Activated naive CD8-positive, alpha-beta T cell treated with anti-CD3 and anti-CD28 coated beads for 36 hours (primary cell): Measurements from ENCODE around the gene SENP3. TPM values are rescaled to one million over a fixed set of nuclear protein-coding genes. Genes with fewer than 3 reads are reported as not detected.
A peak's percentile ranks its signal among the peaks of the same experiment; 100 is the strongest.

ENCODE experiments used
- DNase-seq: peaks from one replicate; pipeline ENCODE4 v3.0.0; 2021
- H3K27ac Mint-ChIP-seq: one replicate; pipeline ENCODE4 v1.8.0; 2022; ENCODE audit warnings: mild to moderate bottlenecking, moderate library complexity, mixed read lengths
- H3K27me3 Mint-ChIP-seq: one replicate; pipeline ENCODE4 v1.8.0; 2022; ENCODE audit warnings: mild to moderate bottlenecking, mixed read lengths
- H3K36me3 Mint-ChIP-seq: one replicate; pipeline ENCODE4 v1.8.0; 2021; ENCODE audit warnings: mild to moderate bottlenecking, mixed read lengths
- H3K4me1 Mint-ChIP-seq: one replicate; pipeline ENCODE4 v1.8.0; 2021; ENCODE audit warnings: mixed read lengths
- H3K4me3 Mint-ChIP-seq: one replicate; pipeline ENCODE4 v1.8.0; 2022; ENCODE audit warnings: mild to moderate bottlenecking, moderate library complexity, mixed read lengths
- H3K9me3 Mint-ChIP-seq: one replicate; pipeline ENCODE4 v1.8.0; 2022; ENCODE audit warnings: mixed read lengths
- total RNA-seq, 2 experiments: library from RNA; stranded (reverse); gene quantifications; one replicate each; pipeline ENCODE4 v1.2.3, GENCODE V29; 2021

Gene SENP3
- 100 to 1,000 TPM in 1 of 2 experiments, 10 to 100 TPM in 1; 96.5 to 100 TPM for total RNA-seq

DNA sequence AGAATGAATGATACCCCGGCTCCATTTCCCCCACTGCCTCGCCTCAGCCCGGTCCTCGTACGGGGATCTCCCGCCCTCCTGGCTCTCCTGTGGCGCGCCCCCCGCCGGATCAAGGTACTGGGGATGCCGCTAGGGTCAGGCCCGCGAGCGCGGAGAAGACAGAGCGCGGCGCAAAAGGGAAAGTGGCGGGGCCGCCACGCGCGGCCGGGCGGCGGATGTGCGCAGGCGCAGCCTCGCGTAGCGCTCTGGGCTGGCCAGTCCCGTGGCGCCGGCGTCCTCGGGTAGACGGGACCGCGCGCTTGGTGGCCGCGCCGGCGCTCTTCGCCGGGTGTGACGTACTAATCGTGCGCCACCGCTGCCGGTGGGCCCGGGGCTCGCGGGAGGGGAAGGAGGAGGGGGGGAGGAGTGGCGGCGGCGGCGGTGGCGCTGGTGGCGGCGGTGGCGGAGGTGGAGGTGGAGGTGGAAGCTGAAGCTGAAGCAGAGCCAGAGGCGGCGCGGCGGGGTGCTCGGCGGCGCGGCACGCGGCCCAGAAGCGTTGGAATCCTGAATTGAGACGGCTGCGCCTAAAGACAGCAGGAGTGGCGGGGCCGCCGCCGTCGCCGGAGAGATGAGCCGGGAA is at the start of gene SENP3:
SENP3 (plus strand) TSS at position 331 of the 619 bp plus-strand sequence. CDS start 1,158 bp downstream, outside the sequence.
- H3K4me3 Mint-ChIP-seq = peak within 1 kb of the TSS; percentile 90
- no peaks in the 10 kb centered on the region for H3K9me3 Mint-ChIP-seq
- peaks cover 27% of the 10 kb centered on the region for H3K36me3 Mint-ChIP-seq
- no peaks in the 10 kb centered on the region for H3K27me3 Mint-ChIP-seq
- peak; percentile 96 for DNase-seq
- H3K4me1 Mint-ChIP-seq = peaks cover 48% of the 10 kb centered on the region
- peak within 1 kb of the TSS; percentile 92 for H3K27ac Mint-ChIP-seq

DNA sequence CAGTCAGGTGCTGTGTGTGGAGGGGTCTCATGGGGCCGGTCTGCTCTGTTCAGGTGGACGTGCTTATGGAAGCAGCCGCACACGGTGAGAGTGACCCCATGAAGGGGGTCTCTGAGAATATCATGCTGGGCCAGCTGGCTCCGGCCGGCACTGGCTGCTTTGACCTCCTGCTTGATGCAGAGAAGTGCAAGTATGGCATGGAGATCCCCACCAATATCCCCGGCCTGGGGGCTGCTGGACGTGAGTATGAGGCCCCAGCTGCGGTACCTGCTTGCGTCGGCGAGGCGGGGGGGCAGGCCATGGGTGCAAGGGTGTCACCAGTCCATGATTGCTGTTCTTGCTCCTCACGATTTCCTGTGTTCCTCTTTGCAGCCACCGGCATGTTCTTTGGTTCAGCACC is 49.6 kb upstream of the SENP3 start:
- Mint-ChIP-seq H3K27ac (no peak overlapping the region), H3K36me3 (peaks cover 34% of the 10 kb centered on the region), H3K4me3 (no peak overlapping the region), H3K9me3 (no peaks in the 10 kb centered on the region), H3K27me3 (no peaks in the 10 kb centered on the region), H3K4me1 (no peaks in the 10 kb centered on the region)
- DNase-seq = no peak

- Mint-ChIP-seq H3K36me3 (peaks cover 34% of the 10 kb centered on the region), H3K9me3 (no peaks in the 10 kb centered on the region)
These were observed 48.7 kb upstream of the SENP3 start for GRCh38 chr17:7512824-7513540.

DNA sequence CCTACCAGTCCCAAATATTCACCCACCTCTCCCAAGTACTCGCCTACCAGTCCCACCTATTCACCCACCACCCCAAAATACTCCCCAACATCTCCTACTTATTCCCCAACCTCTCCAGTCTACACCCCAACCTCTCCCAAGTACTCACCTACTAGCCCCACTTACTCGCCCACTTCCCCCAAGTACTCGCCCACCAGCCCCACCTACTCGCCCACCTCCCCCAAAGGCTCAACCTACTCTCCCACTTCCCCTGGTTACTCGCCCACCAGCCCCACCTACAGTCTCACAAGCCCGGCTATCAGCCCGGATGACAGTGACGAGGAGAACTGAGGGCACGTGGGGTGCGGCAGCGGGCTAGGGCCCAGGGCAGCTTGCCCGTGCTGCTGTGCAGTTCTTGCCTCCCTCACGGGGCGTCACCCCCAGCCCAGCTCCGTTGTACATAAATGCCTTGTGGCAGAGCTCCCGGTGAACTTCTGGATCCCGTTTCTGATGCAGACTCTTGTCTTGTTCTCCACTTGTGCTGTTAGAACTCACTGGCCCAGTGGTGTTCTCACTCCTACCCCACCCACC is 47.8 kb upstream of the SENP3 start:
- no peaks in the 10 kb centered on the region for H3K27me3 Mint-ChIP-seq
- no peak for DNase-seq
- H3K27ac Mint-ChIP-seq = no peak overlapping the region
- H3K36me3 Mint-ChIP-seq = peaks cover 32% of the 10 kb centered on the region
- H3K9me3 Mint-ChIP-seq = no peaks in the 10 kb centered on the region
- H3K4me1 Mint-ChIP-seq = no peaks in the 10 kb centered on the region
- no peak overlapping the region for H3K4me3 Mint-ChIP-seq

More at GRCh38 chr17:7512824-7513540, 48.7 kb upstream of the SENP3 start:
- H3K4me3 Mint-ChIP-seq = no peak overlapping the region
- DNase-seq = no peak
- peak overlapping the region; percentile 50 for H3K27ac Mint-ChIP-seq
- no peaks in the 10 kb centered on the region for H3K4me1 Mint-ChIP-seq
- no peaks in the 10 kb centered on the region for H3K27me3 Mint-ChIP-seq

- DNase-seq = no peak
- Mint-ChIP-seq H3K4me3 (no peak overlapping the region), H3K9me3 (no peaks in the 10 kb centered on the region), H3K4me1 (no peaks in the 10 kb centered on the region), H3K36me3 (peaks cover 19% of the 10 kb centered on the region), H3K27ac (no peak overlapping the region), H3K27me3 (no peaks in the 10 kb centered on the region)
These were observed 45.7 kb upstream of the SENP3 start for GRCh38 chr17:7515911-7516610.

GRCh38 chr17:7523033-7523432 is 38.7 kb upstream of the SENP3 start:
- peak; percentile 40 for DNase-seq
- Mint-ChIP-seq H3K4me1 (peaks cover 3% of the 10 kb centered on the region), H3K4me3 (no peak overlapping the region), H3K36me3 (peaks cover 7% of the 10 kb centered on the region), H3K27ac (no peak overlapping the region), H3K9me3 (peaks cover 8% of the 10 kb centered on the region), H3K27me3 (no peaks in the 10 kb centered on the region)

GRCh38 chr17:7528842-7529241 is 32.9 kb upstream of the SENP3 start:
- DNase-seq = no peak
- no peaks in the 10 kb centered on the region for H3K27me3 Mint-ChIP-seq
- no peak overlapping the region for H3K4me3 Mint-ChIP-seq
- H3K9me3 Mint-ChIP-seq = peaks cover 17% of the 10 kb centered on the region
- H3K4me1 Mint-ChIP-seq = no peaks in the 10 kb centered on the region
- no peak overlapping the region for H3K27ac Mint-ChIP-seq
- H3K36me3 Mint-ChIP-seq = peaks cover 15% of the 10 kb centered on the region

- Mint-ChIP-seq H3K27ac (no peak overlapping the region), H3K4me1 (no peaks in the 10 kb centered on the region), H3K36me3 (peaks cover 15% of the 10 kb centered on the region), H3K9me3 (peaks cover 17% of the 10 kb centered on the region), H3K27me3 (no peaks in the 10 kb centered on the region), H3K4me3 (no peak overlapping the region)
- no peak for DNase-seq
These were observed 31.5 kb upstream of the SENP3 start for GRCh38 chr17:7530023-7530900.

DNA sequence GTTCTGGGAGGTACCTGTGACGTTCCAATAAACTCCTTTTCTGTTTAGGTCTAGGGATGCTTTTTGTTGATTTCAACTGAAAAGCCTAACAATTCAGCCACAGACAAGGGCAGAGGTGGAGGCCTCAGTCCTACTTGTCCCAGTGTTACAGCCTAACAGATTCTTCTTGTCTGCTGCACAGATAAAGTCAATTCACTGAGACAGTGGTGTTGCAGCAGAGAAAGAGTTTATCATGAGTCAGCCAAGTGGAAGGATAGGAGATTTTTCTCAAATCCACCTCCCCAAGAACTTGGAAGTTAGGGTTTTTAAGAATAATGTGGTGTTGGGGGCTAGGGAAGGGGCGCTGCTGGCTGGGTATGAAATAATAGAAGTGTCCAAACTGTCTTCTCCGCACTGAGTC is 23.7 kb upstream of the SENP3 start:
- Mint-ChIP-seq H3K9me3 (peaks cover 6% of the 10 kb centered on the region), H3K27me3 (no peaks in the 10 kb centered on the region), H3K27ac (no peak overlapping the region), H3K4me3 (no peak overlapping the region), H3K36me3 (no peaks in the 10 kb centered on the region), H3K4me1 (no peaks in the 10 kb centered on the region)
- DNase-seq = no peak

- Mint-ChIP-seq H3K36me3 (no peaks in the 10 kb centered on the region), H3K4me1 (no peaks in the 10 kb centered on the region), H3K4me3 (no peak overlapping the region), H3K9me3 (peaks cover 6% of the 10 kb centered on the region), H3K27ac (no peak overlapping the region), H3K27me3 (no peaks in the 10 kb centered on the region)
- DNase-seq = no peak
These were observed 22.7 kb upstream of the SENP3 start for GRCh38 chr17:7538891-7539545.

- Mint-ChIP-seq H3K27me3 (no peaks in the 10 kb centered on the region), H3K9me3 (peaks cover 6% of the 10 kb centered on the region)
- no peak for DNase-seq
These were observed 20.6 kb upstream of the SENP3 start for GRCh38 chr17:7541074-7541621.

GRCh38 chr17:7544911-7545310 is 16.8 kb upstream of the SENP3 start:
- Mint-ChIP-seq H3K4me3 (no peak overlapping the region), H3K27me3 (no peaks in the 10 kb centered on the region), H3K36me3 (peaks cover 1% of the 10 kb centered on the region), H3K9me3 (no peaks in the 10 kb centered on the region), H3K27ac (no peak overlapping the region), H3K4me1 (peaks cover 15% of the 10 kb centered on the region)
- DNase-seq = no peak

More at GRCh38 chr17:7541074-7541621, 20.6 kb upstream of the SENP3 start:
- Mint-ChIP-seq H3K4me1 (no peaks in the 10 kb centered on the region), H3K27ac (no peak overlapping the region), H3K36me3 (no peaks in the 10 kb centered on the region), H3K4me3 (no peak overlapping the region)

GRCh38 chr17:7548585-7549400 is 12.9 kb upstream of the SENP3 start, which contains the start of gene TNFSF12:
TNFSF12 (plus strand) TSS chr17:7549058; CDS start chr17:7549154, 96 bp downstream.
- DNase-seq = peak; percentile 67
- Mint-ChIP-seq H3K4me3 (peak within 1 kb of the TSS; percentile 83), H3K4me1 (peaks cover 50% of the 10 kb centered on the region), H3K27me3 (no peaks in the 10 kb centered on the region), H3K36me3 (peaks cover 8% of the 10 kb centered on the region), H3K27ac (peak within 1 kb of the TSS; percentile 79), H3K9me3 (no peaks in the 10 kb centered on the region)
